Left lung (tissue), 10 donors: ENCODE measurements around the gene KMT2C. TPM values are rescaled to one million over a fixed set of nuclear protein-coding genes. Genes with fewer than 3 reads are reported as not detected.

Source experiments
- ATAC-seq: fragments of 200-7000 bp; cut with Tn5 transposase; one replicate; pipeline ENCODE4 v1.9.1; 2020; ENCODE audit warnings: moderate library complexity
- DNase-seq, 4 donors: peaks; one replicate each; pipeline ENCODE4 v3.0.0-alpha.2; 2013 to 2020
- H3K27ac ChIP-seq, 2 donors: fragments of 200-600 bp; sonication (generic) in 1 of 2; one replicate each; pipeline versions ENCODE4 v1.5.0 to v1.8.0; 2020 to 2021
- H3K27me3 ChIP-seq, 2 donors: fragments of 200-600 bp; sonication (generic) in 1 of 2; one replicate each; pipeline versions ENCODE4 v1.5.0 to v1.8.0; 2020 to 2021
- H3K36me3 ChIP-seq, 2 donors: fragments of 200-600 bp; sonication (generic) in 1 of 2; one replicate each; pipeline versions ENCODE4 v1.5.0 to v1.8.0; 2020 to 2021
- H3K4me1 ChIP-seq, 2 donors: fragments of 200-600 bp; one replicate each; pipeline ENCODE4 v1.8.0; 2021
- H3K4me3 ChIP-seq, 2 donors: fragments of 200-600 bp; sonication (generic) in 1 of 2; one replicate each; pipeline versions ENCODE4 v1.5.0 to v1.8.0; 2020 to 2021; ENCODE audit warnings: mild to moderate bottlenecking in 1 of 2
- H3K9me3 ChIP-seq, 2 donors: fragments of 200-600 bp; sonication (generic) in 1 of 2; one replicate each; pipeline versions ENCODE4 v1.5.0 to v1.8.0; 2020 to 2021
- intact Hi-C, 2 donors: fragments of 100-400 bp; cut with DNase I; formaldehyde crosslinking; loops; one replicate each; pipeline versions ENCODE4 v1.11.2 to v1.14.2; 2022
- polyA plus RNA-seq, 6 donors: library from polyadenylated mRNA; unstranded; fragments of 120-200 nt; gene quantifications; one replicate each; pipeline ENCODE4 v1.2.1, GENCODE V29; 2013; ENCODE audit not compliant: insufficient read length in 6 of 6
- total RNA-seq, 2 donors: library from RNA; stranded (reverse); fragmentation: NEBNext Ultra II Directional; extraction: Animal tissue kit (Norgen Biotek cat#: 25700); gene quantifications; one replicate each; pipeline ENCODE4 v1.2.1, GENCODE V29; 2021
- TF ChIP-seq, protein P1 (sequence below), 2 donors: fragments of 200-600 bp; sonication (generic) in 1 of 2; IDR thresholded peaks; one replicate each; pipeline versions ENCODE4 v1.5.0 to v1.8.0; 2021; ENCODE audit warnings: antibody characterized with exemption in 2 of 2
- donor health status: DM: no; HTN: yes; CAD: no.
- donor health status: DM: no; HTN: no; CAD: no.

The KMT2C gene
- total and polyA plus RNA-seq, 8 donors, result 36.4 to 91.4 (median 42.1) TPM

- H3K27ac ChIP-seq, result no peak overlapping the region
- ATAC-seq, result no peak
- no peaks in the 10 kb centered on the region for H3K4me1 ChIP-seq
- no peak overlapping the region for H3K4me3 ChIP-seq
- intact Hi-C loops, result no loop called here
- TF ChIP-seq, protein P1, sequence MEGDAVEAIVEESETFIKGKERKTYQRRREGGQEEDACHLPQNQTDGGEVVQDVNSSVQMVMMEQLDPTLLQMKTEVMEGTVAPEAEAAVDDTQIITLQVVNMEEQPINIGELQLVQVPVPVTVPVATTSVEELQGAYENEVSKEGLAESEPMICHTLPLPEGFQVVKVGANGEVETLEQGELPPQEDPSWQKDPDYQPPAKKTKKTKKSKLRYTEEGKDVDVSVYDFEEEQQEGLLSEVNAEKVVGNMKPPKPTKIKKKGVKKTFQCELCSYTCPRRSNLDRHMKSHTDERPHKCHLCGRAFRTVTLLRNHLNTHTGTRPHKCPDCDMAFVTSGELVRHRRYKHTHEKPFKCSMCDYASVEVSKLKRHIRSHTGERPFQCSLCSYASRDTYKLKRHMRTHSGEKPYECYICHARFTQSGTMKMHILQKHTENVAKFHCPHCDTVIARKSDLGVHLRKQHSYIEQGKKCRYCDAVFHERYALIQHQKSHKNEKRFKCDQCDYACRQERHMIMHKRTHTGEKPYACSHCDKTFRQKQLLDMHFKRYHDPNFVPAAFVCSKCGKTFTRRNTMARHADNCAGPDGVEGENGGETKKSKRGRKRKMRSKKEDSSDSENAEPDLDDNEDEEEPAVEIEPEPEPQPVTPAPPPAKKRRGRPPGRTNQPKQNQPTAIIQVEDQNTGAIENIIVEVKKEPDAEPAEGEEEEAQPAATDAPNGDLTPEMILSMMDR (IDR thresholded peaks at IDR 0.05), result no peak
- peaks cover 0 to 91% of the 10 kb centered on the region in 2 donors for H3K36me3 ChIP-seq
- no peaks in the 10 kb centered on the region for H3K27me3 ChIP-seq
- DNase-seq, result no peak
- H3K9me3 ChIP-seq, result no peaks in the 10 kb centered on the region
Measured at GRCh38 chr7:152120776-152121175, 315.0 kb downstream of the KMT2C start.

GRCh38 chr7:152120210-152120609 is 315.6 kb downstream of the KMT2C start:
- intact Hi-C loops, result no loop called here
- Histone ChIP-seq H3K9me3 (no peaks in the 10 kb centered on the region), H3K36me3 (peaks cover 0 to 94% of the 10 kb centered on the region in 2 donors), H3K27me3 (no peaks in the 10 kb centered on the region), H3K27ac (no peak overlapping the region), H3K4me3 (no peak overlapping the region), H3K4me1 (no peaks in the 10 kb centered on the region)
- ATAC-seq (no peak), DNase-seq (no peak)
- TF ChIP-seq, protein P1 (IDR thresholded peaks at IDR 0.05), result no peak

GRCh38 chr7:152117356-152117755 is 318.4 kb downstream of the KMT2C start:
- intact Hi-C loops, result no loop called here
- no peak overlapping the region for H3K4me3 ChIP-seq
- TF ChIP-seq, protein P1 (IDR thresholded peaks at IDR 0.05), result no peak
- peaks cover 0 to 5% of the 10 kb centered on the region in 2 donors for H3K4me1 ChIP-seq
- no peaks in the 10 kb centered on the region for H3K27me3 ChIP-seq
- ATAC-seq (no peak), DNase-seq (no peak)
- H3K36me3 ChIP-seq, result peaks cover 4 to 87% of the 10 kb centered on the region in 2 donors
- H3K27ac ChIP-seq, result no peak overlapping the region
- no peaks in the 10 kb centered on the region for H3K9me3 ChIP-seq

DNA sequence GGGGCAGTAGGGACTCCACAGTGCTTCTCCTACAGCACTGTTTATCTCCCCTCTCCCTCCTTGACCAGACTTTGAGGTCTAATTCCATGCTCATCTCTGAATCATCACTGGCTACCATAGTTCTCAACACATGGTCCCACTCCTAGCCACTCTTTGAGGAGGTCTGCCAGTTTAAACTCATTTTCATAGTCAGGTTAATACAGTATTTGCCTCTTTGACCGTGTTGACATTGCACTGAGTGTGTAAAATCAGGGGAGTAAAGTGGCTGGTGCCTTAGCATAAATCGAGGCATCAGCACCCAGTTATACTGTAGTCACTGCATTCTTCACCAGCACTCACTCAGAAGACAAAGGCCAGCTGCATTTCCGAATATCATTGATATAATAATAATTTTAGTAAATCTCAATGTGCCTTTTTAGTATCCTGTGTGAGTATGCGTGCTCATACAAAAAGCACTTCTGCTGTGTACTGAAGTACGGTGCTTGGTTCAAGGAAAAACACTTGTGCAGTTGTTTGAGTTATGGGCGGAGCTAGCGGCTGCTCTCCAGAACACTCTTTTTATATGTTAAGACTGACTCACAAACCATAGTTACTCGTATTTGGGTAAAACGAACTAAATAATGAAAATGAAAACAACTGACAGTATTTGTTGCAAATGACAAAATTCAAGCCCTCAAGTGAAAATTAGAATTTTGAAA is 320.6 kb downstream of the KMT2C start:
- Histone ChIP-seq H3K27ac (no peak overlapping the region), H3K9me3 (no peaks in the 10 kb centered on the region), H3K27me3 (no peaks in the 10 kb centered on the region), H3K36me3 (peaks cover 4 to 80% of the 10 kb centered on the region in 2 donors), H3K4me1 (peaks cover 0 to 5% of the 10 kb centered on the region in 2 donors), H3K4me3 (no peak overlapping the region)
- ATAC-seq (peak; percentile 95), DNase-seq (peak in 1 of 4 donors; percentile 37)
- intact Hi-C loops, result no loop called here
- TF ChIP-seq, protein P1 (IDR thresholded peaks at IDR 0.05), result no peak

GRCh38 chr7:152112829-152113228 is 323.0 kb downstream of the KMT2C start:
- no peaks in the 10 kb centered on the region for H3K27me3 ChIP-seq
- TF ChIP-seq, protein P1 (IDR thresholded peaks at IDR 0.05), result no peak
- no peak overlapping the region for H3K4me3 ChIP-seq
- intact Hi-C loops, result no loop called here
- H3K4me1 ChIP-seq, result peaks cover 0 to 5% of the 10 kb centered on the region in 2 donors
- no peak for DNase-seq
- H3K36me3 ChIP-seq, result peaks cover 4 to 74% of the 10 kb centered on the region in 2 donors
- H3K27ac ChIP-seq, result no peak overlapping the region
- no peaks in the 10 kb centered on the region for H3K9me3 ChIP-seq
- ATAC-seq, result no peak
